ENCODE measurements around the gene SPATA6L. TPM values are rescaled to one million over a fixed set of nuclear protein-coding genes. Genes with fewer than 3 reads are reported as not detected.

SPATA6L gene
- total and polyA plus RNA-seq, 2 of the 4 experiments (the other 2 are of a cell fraction): 0.18 to 0.84 TPM

DNA sequence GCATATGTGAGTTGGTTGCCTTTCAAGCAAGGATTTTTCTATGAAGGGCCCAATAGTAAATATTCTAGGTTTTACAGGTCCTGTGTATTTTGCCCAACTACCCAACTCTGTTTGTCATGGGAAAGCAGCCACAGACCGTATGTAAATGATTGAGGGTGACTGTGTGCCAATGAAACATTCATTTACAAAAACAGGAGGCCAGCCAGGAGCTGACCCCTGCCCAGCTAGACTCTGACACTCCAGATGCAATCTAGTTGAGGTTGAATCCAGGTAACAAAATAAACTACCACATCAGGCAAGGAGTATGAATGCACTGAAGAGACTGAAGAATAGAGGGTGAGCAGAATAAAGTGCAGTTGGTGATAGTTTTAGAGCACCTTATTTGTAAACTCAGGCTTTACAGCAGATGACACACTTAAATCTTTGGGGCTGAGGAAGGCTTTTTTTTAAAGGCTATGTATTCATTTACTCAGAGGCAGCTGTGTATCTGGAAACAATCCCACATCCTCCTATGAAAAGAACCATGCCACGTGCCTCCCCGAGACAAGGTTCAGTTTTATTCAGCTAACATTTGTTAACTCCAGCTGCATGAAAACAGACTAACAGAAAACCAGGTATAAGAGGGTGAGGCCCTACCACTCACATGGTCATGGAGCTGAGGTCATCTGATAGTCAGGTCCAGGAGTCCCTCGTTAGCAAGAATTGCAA lies 115.3 kb downstream of the SPATA6L start:
- CTCF ChIA-PET: no interaction called here

More for the DNA sequence above, 115.3 kb downstream of the SPATA6L start:
- H3K23ac ChIP-seq (ENCODE audit: low read depth, low read length): no peak overlapping the region
- no peak overlapping the region for H3K27ac ChIP-seq (ENCODE audit: insufficient read depth, low read length)
- no peaks in the 10 kb centered on the region for H3K9me3 ChIP-seq (ENCODE audit: control insufficient read depth, insufficient read depth, low read length)
- no peak overlapping the region for H3K18ac ChIP-seq (ENCODE audit: low read depth, low read length)
- H3K27me3 ChIP-seq (ENCODE audit: control insufficient read depth, insufficient read depth, low read length): 0 out of 2 replicates have a peak, but pooled peaks cover 2% of the 10 kb centered on the region
- H4K5ac ChIP-seq (ENCODE audit: low read depth, low read length): no peak overlapping the region
- TF ChIP-seq CHD1 (IDR thresholded peaks at IDR 0.05; ENCODE audit: low read depth, low read length) (no peak), RAD21 (IDR thresholded peaks at IDR 0.05; ENCODE audit: low read length) (no peak), MAZ (IDR thresholded peaks at IDR 0.05; ENCODE audit: borderline replicate concordance, low read depth, low read length) (no peak), CTCF (conservative IDR thresholded peaks at IDR 0.05; ENCODE audit: low read depth, low read length) (no peak), FOS (IDR thresholded peaks at IDR 0.05; ENCODE audit: low read depth, low read length) (no peak), MXI1 (IDR thresholded peaks at IDR 0.05; ENCODE audit: borderline replicate concordance, low read depth, low read length) (no peak), MAFK (IDR thresholded peaks at IDR 0.05; ENCODE audit: low read depth, low read length) (no peak), BHLHE40 (IDR thresholded peaks at IDR 0.05; ENCODE audit: low read depth, low read length) (no peak), SMC3 (IDR thresholded peaks at IDR 0.05; ENCODE audit: low read depth, low read length) (no peak), RCOR1 (IDR thresholded peaks at IDR 0.05; ENCODE audit: insufficient replicate concordance, low read length) (no peak), POLR2A (IDR thresholded peaks at IDR 0.05; ENCODE audit: low read depth, low read length) (no peak), RFX5 (IDR thresholded peaks at IDR 0.05; ENCODE audit: low read depth, low read length) (no peak), CEBPB (IDR thresholded peaks at IDR 0.05; ENCODE audit: low read depth, low read length) (no peak), NFE2L2 (IDR thresholded peaks at IDR 0.05; ENCODE audit: low read depth, low read length) (no peak)
- TF ChIP-seq, protein P1, sequence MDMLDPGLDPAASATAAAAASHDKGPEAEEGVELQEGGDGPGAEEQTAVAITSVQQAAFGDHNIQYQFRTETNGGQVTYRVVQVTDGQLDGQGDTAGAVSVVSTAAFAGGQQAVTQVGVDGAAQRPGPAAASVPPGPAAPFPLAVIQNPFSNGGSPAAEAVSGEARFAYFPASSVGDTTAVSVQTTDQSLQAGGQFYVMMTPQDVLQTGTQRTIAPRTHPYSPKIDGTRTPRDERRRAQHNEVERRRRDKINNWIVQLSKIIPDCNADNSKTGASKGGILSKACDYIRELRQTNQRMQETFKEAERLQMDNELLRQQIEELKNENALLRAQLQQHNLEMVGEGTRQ (IDR thresholded peaks at IDR 0.05; ENCODE audit: low read depth, low read length): no peak
- TF ChIP-seq, protein P2, sequence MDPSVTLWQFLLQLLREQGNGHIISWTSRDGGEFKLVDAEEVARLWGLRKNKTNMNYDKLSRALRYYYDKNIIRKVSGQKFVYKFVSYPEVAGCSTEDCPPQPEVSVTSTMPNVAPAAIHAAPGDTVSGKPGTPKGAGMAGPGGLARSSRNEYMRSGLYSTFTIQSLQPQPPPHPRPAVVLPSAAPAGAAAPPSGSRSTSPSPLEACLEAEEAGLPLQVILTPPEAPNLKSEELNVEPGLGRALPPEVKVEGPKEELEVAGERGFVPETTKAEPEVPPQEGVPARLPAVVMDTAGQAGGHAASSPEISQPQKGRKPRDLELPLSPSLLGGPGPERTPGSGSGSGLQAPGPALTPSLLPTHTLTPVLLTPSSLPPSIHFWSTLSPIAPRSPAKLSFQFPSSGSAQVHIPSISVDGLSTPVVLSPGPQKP (IDR thresholded peaks at IDR 0.05; ENCODE audit: borderline replicate concordance, low read depth, low read length): no peak
- H3K56ac ChIP-seq (ENCODE audit: extremely low read depth, insufficient read depth, low read length): no peak overlapping the region
- H2AK5ac ChIP-seq (ENCODE audit: low read depth, low read length): no peak overlapping the region; the same call in 1 of the 2 replicates
- ATAC-seq (ENCODE audit: low read depth) (no peak), DNase-seq (peak; percentile 36)
- H2BK120ac ChIP-seq (ENCODE audit: low read depth, low read length): no peak overlapping the region
- H4K20me1 ChIP-seq (ENCODE audit: insufficient read depth, low read length): no peaks in the 10 kb centered on the region
- no CpG with 5 or more reads among the region's 4 CpGs for WGBS, 2 experiments (ENCODE audit: extremely low coverage in 2 of 2, insufficient read length in 1 of 2)
- in situ Hi-C loops (cut with MboI; ENCODE audit: low sequenced_read_pairs): no loop called here
- dilution Hi-C loops (cut with HindIII; ENCODE audit: low sequenced_read_pairs, unreplicated experiment): no loop called here
- no peak overlapping the region for H2BK15ac ChIP-seq (ENCODE audit: low read depth, low read length)
- no TSS peak for BruUV-seq (replicated peaks)
- H3K79me1 ChIP-seq (ENCODE audit: low read depth in 1 of 2, low read length in 2 of 2): no peaks in the 10 kb centered on the region
- H3K14ac ChIP-seq (replicated peaks; ENCODE audit: low read depth, low read length): no peak overlapping the region
- intact Hi-C loops (cut with micrococcal nuclease): loop anchor here (10.0 kb wide), 1 partner anchor 156 kb away; no protein-coding TSS in a partner anchor
- no peak overlapping the region for H2BK20ac ChIP-seq (ENCODE audit: low read depth, low read length)
- POLR2A ChIA-PET (ENCODE audit: unreplicated experiment): interaction anchor here (0.6 kb wide), 1 partner anchor 72 kb away, joined by 3 read pairs; no protein-coding TSS in a partner anchor
- no peaks in the 10 kb centered on the region for H3K36me3 ChIP-seq (ENCODE audit: control insufficient read depth, insufficient read depth, low read length)
- H3K4me3 ChIP-seq (ENCODE audit: insufficient read depth, low read depth, low read length): no peak overlapping the region
- no peak overlapping the region for H4K8ac ChIP-seq (ENCODE audit: low read depth in 2 of 2, low read length in 2 of 2)
- no peak overlapping the region for H3K4me2 ChIP-seq (ENCODE audit: low read depth, low read length)
- H2BK5ac ChIP-seq (ENCODE audit: low read depth, low read length, poor library complexity, severe bottlenecking): no peak overlapping the region
- H3K9me1 ChIP-seq (ENCODE audit: insufficient read depth, low read length): no peaks in the 10 kb centered on the region
- H2AFZ ChIP-seq (replicated peaks; ENCODE audit: low read length, poor library complexity): no peak overlapping the region
- no peak overlapping the region for H3K4ac ChIP-seq (ENCODE audit: low read depth, low read length)
- H3K4me1 ChIP-seq (ENCODE audit: control insufficient read depth, insufficient read depth, low read length): peaks cover 2% of the 10 kb centered on the region
- no peak overlapping the region for H2AK9ac ChIP-seq (replicated peaks; ENCODE audit: low read depth, low read length, poor library complexity)
- H3K9ac ChIP-seq (ENCODE audit: low read depth, low read length): no peak overlapping the region
- no peak overlapping the region for H4K91ac ChIP-seq (ENCODE audit: insufficient read depth, low read depth, low read length)
